Endothelial cell of umbilical vein (primary cell): ENCODE results near the gene C3orf38.

Experiments used
- CTCF ChIP-seq, 2 donors: IDR thresholded peaks; 1 replicate in 1 of 2; 2 replicates in 1 of 2; pipeline ENCODE4 v1.5.1; 2011; ENCODE audit warnings: low read length in 2 of 2, mild to moderate bottlenecking in 2 of 2, moderate library complexity in 2 of 2, control low read depth in 1 of 2, inconsistent platforms in 1 of 2, low read depth in 1 of 2; ENCODE audit not compliant: insufficient read depth in 1 of 2; ENCODE audit errors: extremely low read depth in 1 of 2
- POLR2AphosphoS5 ChIP-seq: IDR thresholded peaks from 2 replicates; pipeline ENCODE4 v1.6.1; 2012; ENCODE audit warnings: low read depth, mild to moderate bottlenecking, control low read depth, low read length, moderate library complexity; ENCODE audit not compliant: insufficient read depth

- TF ChIP-seq POLR2AphosphoS5, result no peak
- TF ChIP-seq CTCF (IDR thresholded peaks at IDR 0.05; ENCODE audit: extremely low read depth in 1 of 2, insufficient read depth in 1 of 2, low read depth in 1 of 2, low read length in 2 of 2), result no peak
Measured at GRCh38 chr3:88147261-88147660, 2.5 kb upstream of the C3orf38 start.
